Measurements from ENCODE around the gene SMIM1. TPM values are rescaled to one million over a fixed set of nuclear protein-coding genes. Genes with fewer than 3 reads are reported as not detected.
A peak's percentile ranks its signal among the peaks of the same experiment; 100 is the strongest.

SMIM1 gene
- total and polyA plus RNA-seq, 2 donors (not counting 1 experiment from before 2014, with no cell fraction given), result 2.0 TPM; not detected in 1

GRCh38 chr1:3790952-3791351 lies 18.4 kb downstream of the SMIM1 start:
- Histone ChIP-seq H3K4me3 (replicated peaks in 1 of 4; ENCODE audit: control extremely low read depth in 1 of 4, insufficient read depth in 1 of 4, low read depth in 3 of 4, low read length in 4 of 4) (no peak overlapping the region), H3K9ac (ENCODE audit: insufficient read depth, low read length) (no peak overlapping the region), H4K20me1 (ENCODE audit: control insufficient read depth, extremely low read depth, insufficient read depth, low read length) (peaks cover 3% of the 10 kb centered on the region), H3K79me2 (ENCODE audit: control insufficient read depth, insufficient read depth, low read length) (peaks cover 75% of the 10 kb centered on the region), H3K36me3 (ENCODE audit: control insufficient read depth, insufficient read depth, low read length) (peaks cover 10% of the 10 kb centered on the region), H2AFZ (ENCODE audit: low read length) (no peak overlapping the region), H3K4me1 (ENCODE audit: control insufficient read depth, extremely low read depth, insufficient read depth, low read length) (peaks cover 5% of the 10 kb centered on the region), H3K27ac (ENCODE audit: insufficient read depth, low read length) (no peak overlapping the region), H3K9me3 (ENCODE audit: control insufficient read depth, insufficient read depth, low read depth, low read length) (no peaks in the 10 kb centered on the region), H3K27me3 (ENCODE audit: control insufficient read depth, insufficient read depth, low read length) (no peaks in the 10 kb centered on the region), H3K4me2 (ENCODE audit: extremely low read depth, insufficient read depth, low read length) (no peak overlapping the region)
- TF ChIP-seq, protein P1, sequence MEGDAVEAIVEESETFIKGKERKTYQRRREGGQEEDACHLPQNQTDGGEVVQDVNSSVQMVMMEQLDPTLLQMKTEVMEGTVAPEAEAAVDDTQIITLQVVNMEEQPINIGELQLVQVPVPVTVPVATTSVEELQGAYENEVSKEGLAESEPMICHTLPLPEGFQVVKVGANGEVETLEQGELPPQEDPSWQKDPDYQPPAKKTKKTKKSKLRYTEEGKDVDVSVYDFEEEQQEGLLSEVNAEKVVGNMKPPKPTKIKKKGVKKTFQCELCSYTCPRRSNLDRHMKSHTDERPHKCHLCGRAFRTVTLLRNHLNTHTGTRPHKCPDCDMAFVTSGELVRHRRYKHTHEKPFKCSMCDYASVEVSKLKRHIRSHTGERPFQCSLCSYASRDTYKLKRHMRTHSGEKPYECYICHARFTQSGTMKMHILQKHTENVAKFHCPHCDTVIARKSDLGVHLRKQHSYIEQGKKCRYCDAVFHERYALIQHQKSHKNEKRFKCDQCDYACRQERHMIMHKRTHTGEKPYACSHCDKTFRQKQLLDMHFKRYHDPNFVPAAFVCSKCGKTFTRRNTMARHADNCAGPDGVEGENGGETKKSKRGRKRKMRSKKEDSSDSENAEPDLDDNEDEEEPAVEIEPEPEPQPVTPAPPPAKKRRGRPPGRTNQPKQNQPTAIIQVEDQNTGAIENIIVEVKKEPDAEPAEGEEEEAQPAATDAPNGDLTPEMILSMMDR (conservative IDR thresholded peaks at IDR 0.05 in 1 of 2, IDR thresholded peaks at IDR 0.05 in 1 of 2; ENCODE audit: low read depth in 1 of 2, low read length in 2 of 2), result no peak
- no peak for TF ChIP-seq EZH2 (IDR thresholded peaks at IDR 0.05; ENCODE audit: low read length, missing control alignments)
- no peak for DNase-seq (ENCODE audit: low read depth in 2 of 2)

GRCh38 chr1:3795453-3796214 lies 23.1 kb downstream of the SMIM1 start:
- Histone ChIP-seq H3K79me2 (ENCODE audit: control insufficient read depth, insufficient read depth, low read length) (peaks cover 48% of the 10 kb centered on the region), H4K20me1 (ENCODE audit: control insufficient read depth, extremely low read depth, insufficient read depth, low read length) (peaks cover 3% of the 10 kb centered on the region), H3K27ac (ENCODE audit: insufficient read depth, low read length) (peak overlapping the region; percentile 73), H3K4me1 (ENCODE audit: control insufficient read depth, extremely low read depth, insufficient read depth, low read length) (peaks cover 5% of the 10 kb centered on the region), H3K4me3 (replicated peaks in 1 of 4; ENCODE audit: control extremely low read depth in 1 of 4, insufficient read depth in 1 of 4, low read depth in 3 of 4, low read length in 4 of 4) (peak overlapping the region; percentile 79 to 86 (median 82)), H3K27me3 (ENCODE audit: control insufficient read depth, insufficient read depth, low read length) (no peaks in the 10 kb centered on the region), H3K4me2 (ENCODE audit: extremely low read depth, insufficient read depth, low read length) (peak overlapping the region; percentile 81), H2AFZ (ENCODE audit: low read length) (no peak overlapping the region), H3K36me3 (ENCODE audit: control insufficient read depth, insufficient read depth, low read length) (peaks cover 2% of the 10 kb centered on the region), H3K9me3 (ENCODE audit: control insufficient read depth, insufficient read depth, low read depth, low read length) (no peaks in the 10 kb centered on the region), H3K9ac (ENCODE audit: insufficient read depth, low read length) (peak overlapping the region; percentile 92)
- no peak for DNase-seq (ENCODE audit: low read depth in 2 of 2)
- no peak for TF ChIP-seq EZH2 (IDR thresholded peaks at IDR 0.05; ENCODE audit: low read length, missing control alignments)
- TF ChIP-seq, protein P1 (conservative IDR thresholded peaks at IDR 0.05 in 1 of 2, IDR thresholded peaks at IDR 0.05 in 1 of 2; ENCODE audit: low read depth in 1 of 2, low read length in 2 of 2), result no peak

- peak; percentile 90 to 92 for DNase-seq (ENCODE audit: low read depth in 2 of 2)
- Histone ChIP-seq H3K9me3 (ENCODE audit: control insufficient read depth, insufficient read depth, low read depth, low read length) (no peaks in the 10 kb centered on the region), H3K36me3 (ENCODE audit: control insufficient read depth, insufficient read depth, low read length) (no peaks in the 10 kb centered on the region), H3K9ac (ENCODE audit: insufficient read depth, low read length) (peak within 1 kb of the TSS; percentile 92), H4K20me1 (ENCODE audit: control insufficient read depth, extremely low read depth, insufficient read depth, low read length) (peaks cover 3% of the 10 kb centered on the region), H3K4me2 (ENCODE audit: extremely low read depth, insufficient read depth, low read length) (peak within 1 kb of the TSS; percentile 81), H3K4me1 (ENCODE audit: control insufficient read depth, extremely low read depth, insufficient read depth, low read length) (peaks cover 5% of the 10 kb centered on the region), H2AFZ (ENCODE audit: low read length) (peak within 1 kb of the TSS; percentile 99), H3K27ac (ENCODE audit: insufficient read depth, low read length) (peak within 1 kb of the TSS; percentile 73), H3K79me2 (ENCODE audit: control insufficient read depth, insufficient read depth, low read length) (peaks cover 42% of the 10 kb centered on the region), H3K27me3 (ENCODE audit: control insufficient read depth, insufficient read depth, low read length) (no peaks in the 10 kb centered on the region), H3K4me3 (replicated peaks in 1 of 4; ENCODE audit: control extremely low read depth in 1 of 4, insufficient read depth in 1 of 4, low read depth in 3 of 4, low read length in 4 of 4) (peak within 1 kb of the TSS; percentile 81 to 87 (median 85))
- TF ChIP-seq EZH2 (IDR thresholded peaks at IDR 0.05; ENCODE audit: low read length, missing control alignments), result no peak
- TF ChIP-seq, protein P1 (conservative IDR thresholded peaks at IDR 0.05 in 1 of 2, IDR thresholded peaks at IDR 0.05 in 1 of 2; ENCODE audit: low read depth in 1 of 2, low read length in 2 of 2), result no peak
These were observed 23.9 kb downstream of the SMIM1 start, which contains the start of gene LRRC47 for GRCh38 chr1:3796215-3797061. Gene LRRC47 (minus strand): TSS chr1:3796498. CDS start chr1:3796476, 22 bp downstream.

Data from fibroblast of lung (primary cell).